Neural cell (in vitro differentiated cells): ENCODE data around the gene SEC63. TPM values are rescaled to one million over a fixed set of nuclear protein-coding genes. Genes with fewer than 3 reads are reported as not detected.
"Not testable (repeated sequence)": the region's sequence is repeated elsewhere in the genome, so short reads cannot be mapped to it uniquely, and the experiment has no call there.

Experiments
- H2AFZ ChIP-seq: fragments of 200-600, 300-800 bp; sonication (generic), shearing (Covaris generic); 2 replicates; pipeline ENCODE4 v1.6.0; 2014; ENCODE audit warnings: low read depth, mild to moderate bottlenecking, antibody characterized with exemption, low read length, moderate library complexity
- H3F3A ChIP-seq: fragments of 200-600 bp; shearing (Covaris generic); 2 replicates; pipeline ENCODE4 v1.6.1; 2016; ENCODE audit warnings: mild to moderate bottlenecking, moderate library complexity, mixed read lengths, antibody characterized with exemption, low read length; ENCODE audit not compliant: insufficient read depth, poor library complexity, severe bottlenecking
- H3K27ac ChIP-seq: fragments of 200-600, 300-800 bp; sonication (generic), shearing (Covaris generic); 2 replicates; pipeline ENCODE4 v1.5.1; 2014; ENCODE audit warnings: mild to moderate bottlenecking, low read length, moderate library complexity
- H3K27me3 ChIP-seq: fragments of 300-800, 200-600 bp; sonication (generic), shearing (Covaris generic); 2 replicates; pipeline ENCODE4 v1.6.0; 2014; ENCODE audit warnings: mild to moderate bottlenecking, low read depth, low read length, moderate library complexity; ENCODE audit not compliant: insufficient read depth
- H3K36me3 ChIP-seq: fragments of 300-800, 200-600 bp; sonication (generic), shearing (Covaris generic); 2 replicates; pipeline ENCODE4 v1.5.1; 2014; ENCODE audit warnings: mild to moderate bottlenecking, antibody characterized with exemption, low read length, moderate library complexity; ENCODE audit not compliant: insufficient read depth
- H3K4me2 ChIP-seq: fragments of 300-800, 200-600 bp; sonication (generic), shearing (Covaris generic); 2 replicates; pipeline ENCODE4 v1.6.0; 2014; ENCODE audit warnings: mild to moderate bottlenecking, low read length
- H3K4me3 ChIP-seq: fragments of 300-800, 200-600 bp; sonication (generic), shearing (Covaris generic); 2 replicates; pipeline ENCODE4 v1.5.1; 2014; ENCODE audit warnings: mild to moderate bottlenecking, low read length, moderate library complexity
- H3K79me2 ChIP-seq: fragments of 200-600 bp; shearing (Covaris generic); replicated peaks from 2 replicates; pipeline ENCODE4 v1.6.0; 2014; ENCODE audit warnings: mild to moderate bottlenecking, low read length, moderate library complexity; ENCODE audit not compliant: insufficient read depth
- H3K9ac ChIP-seq: fragments of 300-800, 200-600 bp; sonication (generic), shearing (Covaris generic); 2 replicates; pipeline ENCODE4 v1.6.1; 2016; ENCODE audit warnings: mild to moderate bottlenecking, low read length, mixed read lengths
- H3K9me2 ChIP-seq: fragments of 200-600 bp; shearing (Covaris generic); 2 replicates; pipeline ENCODE4 v1.6.1; 2016; ENCODE audit warnings: mild to moderate bottlenecking, low read length, mixed read lengths; ENCODE audit not compliant: insufficient read depth
- H3K9me3 ChIP-seq: fragments of 200-600, 300-800 bp; sonication (generic), shearing (Covaris generic); 2 replicates; pipeline ENCODE4 v1.6.1; 2016; ENCODE audit warnings: mild to moderate bottlenecking, mixed run types, low read length, moderate library complexity, mixed read lengths
- H4K20me1 ChIP-seq: fragments of 200-600 bp; shearing (Covaris generic); 2 replicates; pipeline ENCODE4 v1.6.1; 2016; ENCODE audit warnings: mild to moderate bottlenecking, mixed run types; ENCODE audit not compliant: insufficient read depth
- EP300 ChIP-seq: fragments of 450-650 bp; conservative IDR thresholded peaks from 2 replicates; pipeline ENCODE4 v1.6.1; 2014; ENCODE audit warnings: antibody characterized with exemption, mild to moderate bottlenecking, moderate library complexity; ENCODE audit not compliant: poor library complexity, severe bottlenecking
- EZH2 ChIP-seq: fragments of 200-600, 300-800 bp; shearing (Covaris generic), sonication (generic); IDR thresholded peaks from 2 replicates; pipeline ENCODE4 v1.6.1; 2014; ENCODE audit warnings: antibody characterized with exemption, low read length, borderline replicate concordance, mild to moderate bottlenecking; ENCODE audit not compliant: insufficient read depth, poor library complexity, severe bottlenecking
- MXI1 ChIP-seq: fragments of 450-650 bp; conservative IDR thresholded peaks from 2 replicates; pipeline ENCODE4 v1.6.1; 2014; ENCODE audit warnings: antibody characterized with exemption, mild to moderate bottlenecking; ENCODE audit not compliant: poor library complexity, severe bottlenecking
- POLR2AphosphoS5 ChIP-seq: IDR thresholded peaks from 2 replicates; pipeline ENCODE4 v1.6.1; 2012
- RAD21 ChIP-seq: fragments of 450-650 bp; conservative IDR thresholded peaks from 2 replicates; pipeline ENCODE4 v1.6.1; 2014; ENCODE audit warnings: antibody characterized with exemption, mild to moderate bottlenecking, moderate library complexity
- REST ChIP-seq: IDR thresholded peaks from 2 replicates; pipeline ENCODE4 v1.6.1; 2012; ENCODE audit warnings: borderline replicate concordance
- SMC3 ChIP-seq: fragments of 450-650 bp; conservative IDR thresholded peaks from 2 replicates; pipeline ENCODE4 v1.6.1; 2014; ENCODE audit warnings: antibody characterized with exemption, mild to moderate bottlenecking, moderate library complexity; ENCODE audit not compliant: poor library complexity
- TAF1 ChIP-seq: IDR thresholded peaks from 2 replicates; pipeline ENCODE4 v1.6.1; 2012; ENCODE audit warnings: low read depth
- polyA plus RNA-seq: library from polyadenylated mRNA; depleted of rRNA; stranded (reverse); fragments of >200 nt; gene quantifications from 2 replicates; pipeline ENCODE4 v1.2.3, GENCODE V29; 2014
- TF ChIP-seq, protein P1 (sequence below): fragments of 450-650 bp; IDR thresholded peaks from 2 replicates; pipeline ENCODE4 v1.5.1; 2014; ENCODE audit warnings: antibody characterized with exemption, mild to moderate bottlenecking, moderate library complexity; ENCODE audit not compliant: poor library complexity, severe bottlenecking

Gene SEC63
- polyA plus RNA-seq, 1 donor from 2014 or later, result 34.8 TPM

DNA sequence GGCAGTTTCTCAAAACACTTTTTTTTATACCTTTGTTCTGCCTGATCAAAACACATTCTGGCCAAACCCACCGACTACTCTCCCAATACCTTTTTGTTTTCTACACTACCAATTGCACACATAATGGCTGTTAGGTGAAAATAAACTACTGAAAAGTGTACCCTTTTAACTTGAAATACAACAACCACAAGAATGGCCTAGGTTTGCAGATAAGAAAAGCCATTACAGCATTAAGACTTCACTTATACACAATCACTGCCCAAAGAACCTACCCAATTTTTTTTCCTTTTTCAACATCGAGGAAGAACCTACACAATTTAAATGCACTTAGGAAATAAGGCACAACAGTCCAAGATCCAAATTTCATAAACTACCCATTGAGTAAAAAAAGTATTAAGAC is 1.8 kb downstream of the SEC63 start:
- Histone ChIP-seq H3K4me3 (peak overlapping the region; percentile 96), H3K9ac (peak overlapping the region; percentile 91)

GRCh38 chr6:107953858-107954414 is 4.1 kb downstream of the SEC63 start:
- not testable (repeated sequence) for H2AFZ ChIP-seq, H4K20me1 ChIP-seq, H3K27ac ChIP-seq, H3K9me2 ChIP-seq, H3K4me2 ChIP-seq, H3K36me3 ChIP-seq, H3F3A ChIP-seq, H3K9me3 ChIP-seq, H3K4me3 ChIP-seq, H3K27me3 ChIP-seq, H3K9ac ChIP-seq
- peaks cover 76% of the 10 kb centered on the region for H3K79me2 ChIP-seq

More for the DNA sequence above, 1.8 kb downstream of the SEC63 start:
- H3K27ac ChIP-seq, result no peak overlapping the region
- H3K4me2 ChIP-seq, result peak overlapping the region; percentile 90
- TF ChIP-seq REST (no peak), EZH2 (no peak), TAF1 (no peak), EP300 (no peak)
- TF ChIP-seq, protein P1, sequence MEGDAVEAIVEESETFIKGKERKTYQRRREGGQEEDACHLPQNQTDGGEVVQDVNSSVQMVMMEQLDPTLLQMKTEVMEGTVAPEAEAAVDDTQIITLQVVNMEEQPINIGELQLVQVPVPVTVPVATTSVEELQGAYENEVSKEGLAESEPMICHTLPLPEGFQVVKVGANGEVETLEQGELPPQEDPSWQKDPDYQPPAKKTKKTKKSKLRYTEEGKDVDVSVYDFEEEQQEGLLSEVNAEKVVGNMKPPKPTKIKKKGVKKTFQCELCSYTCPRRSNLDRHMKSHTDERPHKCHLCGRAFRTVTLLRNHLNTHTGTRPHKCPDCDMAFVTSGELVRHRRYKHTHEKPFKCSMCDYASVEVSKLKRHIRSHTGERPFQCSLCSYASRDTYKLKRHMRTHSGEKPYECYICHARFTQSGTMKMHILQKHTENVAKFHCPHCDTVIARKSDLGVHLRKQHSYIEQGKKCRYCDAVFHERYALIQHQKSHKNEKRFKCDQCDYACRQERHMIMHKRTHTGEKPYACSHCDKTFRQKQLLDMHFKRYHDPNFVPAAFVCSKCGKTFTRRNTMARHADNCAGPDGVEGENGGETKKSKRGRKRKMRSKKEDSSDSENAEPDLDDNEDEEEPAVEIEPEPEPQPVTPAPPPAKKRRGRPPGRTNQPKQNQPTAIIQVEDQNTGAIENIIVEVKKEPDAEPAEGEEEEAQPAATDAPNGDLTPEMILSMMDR, result no peak
- H3K79me2 ChIP-seq, result peaks cover 54% of the 10 kb centered on the region
- H3K9me3 ChIP-seq, result no peaks in the 10 kb centered on the region
- H3K27me3 ChIP-seq, result no peaks in the 10 kb centered on the region
- H3K9me2 ChIP-seq, result no peaks in the 10 kb centered on the region
- no peaks in the 10 kb centered on the region for H3K36me3 ChIP-seq
- H3F3A ChIP-seq, result no peaks in the 10 kb centered on the region
- H4K20me1 ChIP-seq, result no peaks in the 10 kb centered on the region
- H2AFZ ChIP-seq, result no peak overlapping the region

DNA sequence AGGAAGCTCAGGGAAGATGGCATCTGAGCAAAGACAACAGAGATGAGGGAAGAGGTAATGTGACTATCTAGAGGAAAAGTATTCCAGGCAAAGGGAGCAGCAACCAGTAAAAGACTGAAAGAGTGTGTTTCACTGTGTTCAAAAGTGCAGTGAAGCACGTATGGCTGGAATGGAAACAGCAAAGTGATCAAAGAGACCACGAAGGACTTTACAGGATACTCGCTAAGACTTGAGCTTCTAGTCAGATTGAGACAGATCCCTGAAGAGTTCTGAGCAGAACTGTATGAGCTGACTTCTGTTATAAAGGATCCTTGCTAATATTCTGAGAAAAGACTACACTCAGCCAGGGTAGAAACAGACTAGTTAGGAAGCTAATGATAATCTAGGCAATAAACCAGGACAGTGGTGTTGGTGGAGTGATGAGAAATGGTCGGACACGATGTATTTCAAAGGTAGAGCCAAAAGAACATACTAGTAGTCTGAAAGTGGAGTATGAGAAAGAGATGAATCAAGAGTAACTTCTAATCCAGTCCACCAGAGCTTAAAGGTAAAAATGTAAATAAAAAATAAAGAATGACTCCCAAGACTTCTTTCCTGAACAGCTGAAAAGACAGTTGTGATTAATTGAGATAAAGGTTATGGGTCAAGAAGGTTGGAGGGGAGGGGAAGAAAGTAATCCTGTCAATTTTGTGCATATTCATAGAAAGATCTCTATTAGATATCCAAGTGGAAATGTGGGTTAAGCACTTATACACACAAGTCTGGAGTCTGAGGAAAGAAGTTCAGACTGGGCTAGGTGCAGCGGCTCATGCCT is 14.2 kb downstream of the SEC63 start:
- Histone ChIP-seq H3K36me3 (no peaks in the 10 kb centered on the region), H4K20me1 (no peaks in the 10 kb centered on the region)
- no peak for TF ChIP-seq EP300
- TF ChIP-seq, protein P1, result no peak
- TF ChIP-seq TAF1, result no peak
- no peak for TF ChIP-seq RAD21
- TF ChIP-seq POLR2AphosphoS5, result no peak
- no peak for TF ChIP-seq REST
- TF ChIP-seq MXI1, result no peak
- TF ChIP-seq EZH2, result no peak
- no peak for TF ChIP-seq SMC3

More for the DNA sequence above, 14.2 kb downstream of the SEC63 start:
- H3F3A ChIP-seq, result no peaks in the 10 kb centered on the region
- H3K27ac ChIP-seq, result no peak overlapping the region
- no peaks in the 10 kb centered on the region for H3K27me3 ChIP-seq
- H3K79me2 ChIP-seq, result peaks cover 73% of the 10 kb centered on the region
- no peak overlapping the region for H2AFZ ChIP-seq
- no peak overlapping the region for H3K4me3 ChIP-seq
- no peak overlapping the region for H3K9ac ChIP-seq
- H3K4me2 ChIP-seq, result no peak overlapping the region
- H3K9me2 ChIP-seq, result no peaks in the 10 kb centered on the region
- H3K9me3 ChIP-seq, result no peaks in the 10 kb centered on the region
